Activated T-cell treated with anti-CD3 and anti-CD28 coated beads for 1 hour (primary cell): ENCODE measurements around the gene TGIF1.

Experiments used
- DNase-seq: peaks from one replicate; pipeline ENCODE4 v3.0.0-alpha.2; 2020; ENCODE audit warnings: low read depth

Gene TGIF1

GRCh38 chr18:3482258-3482657, 32.3 kb downstream of the TGIF1 start:
- no peak for DNase-seq

- DNase-seq: no peak
Observed at GRCh38 chr18:3485153-3486149, 35.5 kb downstream of the TGIF1 start.

GRCh38 chr18:3486512-3486911, 36.5 kb downstream of the TGIF1 start:
- DNase-seq: no peak

GRCh38 chr18:3489462-3489861, 39.5 kb downstream of the TGIF1 start:
- DNase-seq: no peak

- DNase-seq: no peak
Observed at GRCh38 chr18:3491981-3492555, 42.1 kb downstream of the TGIF1 start.

GRCh38 chr18:3492721-3493120, 42.7 kb downstream of the TGIF1 start:
- no peak for DNase-seq

- DNase-seq: no peak
Observed at GRCh38 chr18:3493501-3494244, 43.7 kb downstream of the TGIF1 start.

- no peak for DNase-seq
Observed at GRCh38 chr18:3494245-3494526, 44.2 kb downstream of the TGIF1 start.

GRCh38 chr18:3494569-3494968, 44.6 kb downstream of the TGIF1 start:
- DNase-seq: no peak

- no peak for DNase-seq
Observed at GRCh38 chr18:3495691-3496430, 45.9 kb downstream of the TGIF1 start.

GRCh38 chr18:3498698-3499471, 48.9 kb downstream of the TGIF1 start:
- DNase-seq: peak; percentile 3

- no peak for DNase-seq
Observed at GRCh38 chr18:3499501-3499900, 49.5 kb downstream of the TGIF1 start.

- DNase-seq: no peak
Observed at GRCh38 chr18:3500016-3500415, 50.0 kb downstream of the TGIF1 start.

GRCh38 chr18:3502650-3503049, 52.7 kb downstream of the TGIF1 start:
- DNase-seq: no peak

GRCh38 chr18:3504637-3505036, 54.7 kb downstream of the TGIF1 start:
- DNase-seq: no peak

GRCh38 chr18:3508576-3509549, 58.9 kb downstream of the TGIF1 start:
- DNase-seq: no peak
